ENCODE results near the gene PCNX1.

PCNX1 gene

DNA sequence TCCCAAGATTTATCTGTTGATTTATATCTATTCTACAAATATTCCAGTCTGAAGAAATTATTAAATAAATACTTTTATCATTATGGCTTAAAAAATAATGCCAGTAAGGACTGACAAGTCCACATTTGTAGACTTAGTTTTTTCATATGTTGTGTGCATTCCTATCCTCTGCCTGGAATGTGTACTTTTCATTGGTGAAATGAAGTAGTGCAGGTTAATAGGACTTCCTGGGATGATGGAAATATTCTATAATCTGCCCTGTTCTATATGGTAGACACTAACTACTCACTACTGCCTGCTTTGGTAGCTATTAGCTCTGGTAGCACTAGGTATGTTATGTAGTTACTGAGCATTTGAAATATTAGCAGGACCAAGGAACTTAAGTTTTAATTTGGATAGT lies 86.7 kb downstream of the PCNX1 start:
- H3K27ac ChIP-seq, result no peak overlapping the region
- H3K9me3 ChIP-seq (ENCODE audit: control insufficient read depth, low read length), result no peaks in the 10 kb centered on the region
- TF ChIP-seq, protein P1, sequence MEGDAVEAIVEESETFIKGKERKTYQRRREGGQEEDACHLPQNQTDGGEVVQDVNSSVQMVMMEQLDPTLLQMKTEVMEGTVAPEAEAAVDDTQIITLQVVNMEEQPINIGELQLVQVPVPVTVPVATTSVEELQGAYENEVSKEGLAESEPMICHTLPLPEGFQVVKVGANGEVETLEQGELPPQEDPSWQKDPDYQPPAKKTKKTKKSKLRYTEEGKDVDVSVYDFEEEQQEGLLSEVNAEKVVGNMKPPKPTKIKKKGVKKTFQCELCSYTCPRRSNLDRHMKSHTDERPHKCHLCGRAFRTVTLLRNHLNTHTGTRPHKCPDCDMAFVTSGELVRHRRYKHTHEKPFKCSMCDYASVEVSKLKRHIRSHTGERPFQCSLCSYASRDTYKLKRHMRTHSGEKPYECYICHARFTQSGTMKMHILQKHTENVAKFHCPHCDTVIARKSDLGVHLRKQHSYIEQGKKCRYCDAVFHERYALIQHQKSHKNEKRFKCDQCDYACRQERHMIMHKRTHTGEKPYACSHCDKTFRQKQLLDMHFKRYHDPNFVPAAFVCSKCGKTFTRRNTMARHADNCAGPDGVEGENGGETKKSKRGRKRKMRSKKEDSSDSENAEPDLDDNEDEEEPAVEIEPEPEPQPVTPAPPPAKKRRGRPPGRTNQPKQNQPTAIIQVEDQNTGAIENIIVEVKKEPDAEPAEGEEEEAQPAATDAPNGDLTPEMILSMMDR (IDR thresholded peaks at IDR 0.05), result no peak
- no peaks in the 10 kb centered on the region for H3K36me3 ChIP-seq (ENCODE audit: control insufficient read depth, insufficient read depth, low read length)
- H3K4me2 ChIP-seq (ENCODE audit: low read length), result no peak overlapping the region
- H3K79me2 ChIP-seq, result peaks cover 3% of the 10 kb centered on the region
- H2AFZ ChIP-seq, result no peak overlapping the region
- no peak overlapping the region for H3K4me3 ChIP-seq (ENCODE audit: low read depth, low read length)
- no peaks in the 10 kb centered on the region for H3K27me3 ChIP-seq (ENCODE audit: control insufficient read depth, insufficient read depth, low read length)
- no peak overlapping the region for H3K9ac ChIP-seq
- no peaks in the 10 kb centered on the region for H3K4me1 ChIP-seq

DNA sequence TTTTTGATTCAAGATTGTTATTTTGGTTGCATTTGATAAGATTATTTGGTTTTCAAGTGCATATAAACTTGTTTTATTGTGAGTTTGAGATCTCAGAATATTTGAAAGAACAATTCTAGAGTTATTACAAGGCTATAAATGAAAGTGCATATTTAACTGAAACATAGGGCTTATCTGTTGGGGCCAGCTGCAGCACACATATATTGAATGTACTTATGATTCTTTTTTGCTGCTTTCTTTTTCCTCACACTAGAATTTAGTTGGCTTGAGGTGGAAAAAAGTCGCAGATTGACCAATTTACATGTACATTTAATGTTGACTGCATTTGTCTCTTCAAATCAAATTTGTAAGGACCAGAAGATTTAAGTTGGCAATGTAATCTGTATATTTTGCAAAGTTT lies 88.0 kb downstream of the PCNX1 start:
- no peaks in the 10 kb centered on the region for H3K9me3 ChIP-seq (ENCODE audit: control insufficient read depth, low read length)

DNA sequence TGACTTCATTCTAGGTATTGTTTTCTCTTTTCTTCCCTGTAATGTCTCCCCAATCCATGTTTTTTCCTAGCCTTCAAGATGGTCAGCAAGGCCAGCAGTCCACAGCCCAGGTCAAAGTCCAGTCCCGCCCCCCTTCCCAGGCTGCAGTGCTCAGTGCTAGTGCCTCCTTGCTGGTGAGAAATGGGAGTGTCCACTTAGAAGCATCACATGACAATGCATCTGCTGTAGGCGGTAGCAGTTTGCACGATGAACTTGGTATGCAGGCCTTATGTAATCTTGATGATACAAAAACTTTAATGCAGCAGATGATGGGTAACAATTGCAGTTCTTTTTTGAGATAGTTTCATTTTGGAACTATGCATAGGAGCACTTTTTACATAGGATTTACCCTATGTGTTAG lies 88.4 kb downstream of the PCNX1 start:
- Histone ChIP-seq H3K36me3 (ENCODE audit: control insufficient read depth, insufficient read depth, low read length) (no peaks in the 10 kb centered on the region), H3K27me3 (ENCODE audit: control insufficient read depth, insufficient read depth, low read length) (no peaks in the 10 kb centered on the region), H3K9me3 (ENCODE audit: control insufficient read depth, low read length) (no peaks in the 10 kb centered on the region), H3K79me2 (peaks cover 3% of the 10 kb centered on the region), H3K4me1 (no peaks in the 10 kb centered on the region), H3K4me3 (ENCODE audit: low read depth, low read length) (no peak overlapping the region), H3K27ac (no peak overlapping the region), H3K9ac (no peak overlapping the region), H2AFZ (no peak overlapping the region), H3K4me2 (ENCODE audit: low read length) (no peak overlapping the region)
- TF ChIP-seq, protein P1 (IDR thresholded peaks at IDR 0.05), result no peak

More for the DNA sequence above, 88.0 kb downstream of the PCNX1 start:
- H3K27ac ChIP-seq, result no peak overlapping the region
- H3K27me3 ChIP-seq (ENCODE audit: control insufficient read depth, insufficient read depth, low read length), result no peaks in the 10 kb centered on the region
- no peaks in the 10 kb centered on the region for H3K4me1 ChIP-seq
- H2AFZ ChIP-seq, result no peak overlapping the region
- H3K79me2 ChIP-seq, result peaks cover 3% of the 10 kb centered on the region
- no peak overlapping the region for H3K4me2 ChIP-seq (ENCODE audit: low read length)
- TF ChIP-seq, protein P1 (IDR thresholded peaks at IDR 0.05), result no peak
- no peaks in the 10 kb centered on the region for H3K36me3 ChIP-seq (ENCODE audit: control insufficient read depth, insufficient read depth, low read length)
- H3K9ac ChIP-seq, result no peak overlapping the region
- no peak overlapping the region for H3K4me3 ChIP-seq (ENCODE audit: low read depth, low read length)

DNA sequence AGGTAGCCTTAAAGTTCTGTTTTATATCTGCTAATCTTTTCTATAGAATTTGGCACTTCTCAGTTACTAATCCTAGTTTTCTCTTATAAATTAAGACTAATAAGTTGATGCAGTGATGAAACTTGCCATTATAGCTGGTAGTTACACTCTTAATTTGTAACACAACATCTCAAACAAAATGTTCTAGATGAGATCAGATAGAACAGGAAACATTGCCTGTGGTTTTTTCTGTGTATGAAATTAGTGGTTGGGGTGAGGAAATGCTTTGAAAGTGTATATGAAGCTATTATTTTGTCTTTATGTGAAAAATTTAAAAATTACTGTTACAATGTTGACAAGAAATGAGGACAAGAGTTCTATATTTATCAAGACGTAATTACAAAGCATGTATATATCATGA lies 91.9 kb downstream of the PCNX1 start:
- Histone ChIP-seq H3K27ac (no peak overlapping the region), H3K4me1 (no peaks in the 10 kb centered on the region)
- TF ChIP-seq, protein P1 (IDR thresholded peaks at IDR 0.05), result no peak

DNA sequence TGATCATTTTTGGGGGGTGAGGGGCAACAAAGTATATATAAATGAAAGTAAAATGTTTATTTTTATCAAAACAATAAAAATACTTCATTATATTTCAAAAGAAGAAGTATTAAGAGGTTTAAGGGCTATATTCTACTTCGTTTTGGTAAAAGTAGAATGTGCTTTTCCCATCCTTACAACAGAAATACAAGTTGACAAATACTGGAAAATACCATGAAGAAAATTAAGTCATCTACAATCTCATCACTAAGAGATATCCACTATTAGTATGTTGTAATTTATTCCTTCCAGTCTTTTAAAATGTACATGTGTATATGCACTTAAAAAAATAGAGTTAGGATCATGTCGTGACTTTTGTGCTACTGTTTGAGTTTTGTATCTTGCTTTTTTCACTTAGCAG lies 92.8 kb downstream of the PCNX1 start:
- Histone ChIP-seq H3K79me2 (peaks cover 3% of the 10 kb centered on the region), H3K4me1 (no peaks in the 10 kb centered on the region), H3K4me3 (ENCODE audit: low read depth, low read length) (no peak overlapping the region), H3K27ac (no peak overlapping the region), H3K27me3 (ENCODE audit: control insufficient read depth, insufficient read depth, low read length) (no peaks in the 10 kb centered on the region), H3K9me3 (ENCODE audit: control insufficient read depth, low read length) (no peaks in the 10 kb centered on the region), H3K36me3 (ENCODE audit: control insufficient read depth, insufficient read depth, low read length) (no peaks in the 10 kb centered on the region), H3K4me2 (ENCODE audit: low read length) (no peak overlapping the region), H2AFZ (no peak overlapping the region), H3K9ac (no peak overlapping the region)
- TF ChIP-seq, protein P1 (IDR thresholded peaks at IDR 0.05), result no peak

More for the DNA sequence above, 91.9 kb downstream of the PCNX1 start:
- H3K9me3 ChIP-seq (ENCODE audit: control insufficient read depth, low read length), result no peaks in the 10 kb centered on the region
- no peaks in the 10 kb centered on the region for H3K36me3 ChIP-seq (ENCODE audit: control insufficient read depth, insufficient read depth, low read length)
- H3K27me3 ChIP-seq (ENCODE audit: control insufficient read depth, insufficient read depth, low read length), result no peaks in the 10 kb centered on the region
- H3K4me3 ChIP-seq (ENCODE audit: low read depth, low read length), result no peak overlapping the region
- H3K4me2 ChIP-seq (ENCODE audit: low read length), result no peak overlapping the region
- H3K9ac ChIP-seq, result no peak overlapping the region
- peaks cover 3% of the 10 kb centered on the region for H3K79me2 ChIP-seq
- H2AFZ ChIP-seq, result no peak overlapping the region

Data from parathyroid adenoma (tissue), 2 donors.